Sigmoid colon (tissue), 7 donors: Measurements from ENCODE around the gene PER2. TPM values are rescaled to one million over a fixed set of nuclear protein-coding genes. Genes with fewer than 3 reads are reported as not detected.

Source experiments
- DNase-seq: peaks from one replicate; pipeline ENCODE4 v3.0.0-alpha.2; 2019
- H3K27ac ChIP-seq, 4 donors: fragments of 200-600 bp; sonication (generic); one replicate each; pipeline ENCODE4 v1.5.1; 2016 to 2019; ENCODE audit warnings: mild to moderate bottlenecking in 1 of 4
- H3K27me3 ChIP-seq, 3 donors: fragments of 200-600 bp; sonication (generic); one replicate each; pipeline ENCODE4 v1.5.1; 2019; ENCODE audit warnings: mild to moderate bottlenecking in 1 of 3
- H3K36me3 ChIP-seq, 4 donors: fragments of 200-600 bp; sonication (generic); one replicate each; pipeline ENCODE4 v1.5.1; 2016 to 2019
- H3K4me1 ChIP-seq, 4 donors: fragments of 200-600 bp; sonication (generic); one replicate each; pipeline ENCODE4 v1.5.1; 2017 to 2019
- H3K4me3 ChIP-seq, 4 donors: fragments of 200-600 bp; sonication (generic); one replicate each; pipeline ENCODE4 v1.5.1; 2017 to 2019; ENCODE audit warnings: mild to moderate bottlenecking in 2 of 4, moderate library complexity in 1 of 4
- H3K9me3 ChIP-seq, 4 donors: fragments of 200-600 bp in 3 of 4; sonication (generic) in 3 of 4; one replicate each; pipeline versions ENCODE4 v1.5.1 to v1.6.1; 2013 to 2019
- EP300 ChIP-seq, 4 donors: sonication (generic); formaldehyde crosslinking; IDR thresholded peaks; one replicate each; pipeline ENCODE4 v1.6.1; 2017; ENCODE audit warnings: antibody characterized with exemption in 4 of 4
- POLR2A ChIP-seq, 2 donors: fragments of 450-650 bp; IDR thresholded peaks; one replicate each; pipeline ENCODE4 v1.6.1; 2016; ENCODE audit warnings: antibody characterized with exemption in 2 of 2, mild to moderate bottlenecking in 2 of 2, moderate library complexity in 2 of 2
- POLR2AphosphoS5 ChIP-seq, 4 donors: sonication (generic); formaldehyde crosslinking; IDR thresholded peaks; one replicate each; pipeline ENCODE4 v1.6.1; 2017; ENCODE audit warnings: antibody characterized with exemption in 4 of 4
- WGBS, 2 donors: extraction: QIAGEN DNeasy Blood & Tissue Kit; methylation state at CpG; one replicate each; pipeline ENCODE4 v1.1.7; 2013; 5-methylcytosine and 5-hydroxymethylcytosine counted together
- intact Hi-C: fragments of 100-400 bp; cut with DNase I; formaldehyde crosslinking; loops from one replicate; pipeline ENCODE4 v1.15.1; 2023
- polyA plus RNA-seq, 3 donors: library from polyadenylated mRNA; stranded (reverse); fragments of 200-250 nt; gene quantifications; one replicate each; pipeline ENCODE4 v1.2.3, GENCODE V29; 2013
- total RNA-seq, 4 donors: library from RNA; depleted of rRNA; stranded (reverse); fragments of >200 nt; gene quantifications; one replicate each; pipeline ENCODE4 v1.1.0, GENCODE V29; 2016
- TF ChIP-seq, protein P1 (sequence below), 4 experiments: fragments of 450-650 bp in 3 of 4; fragments of 200-600 bp in 1 of 4; IDR thresholded peaks; one replicate each; pipeline ENCODE4 v1.5.1; 2016 to 2019; ENCODE audit warnings: antibody characterized with exemption in 4 of 4, mild to moderate bottlenecking in 3 of 4, moderate library complexity in 2 of 4
- donor health status: healthy with polysubstance abuse.
- donor health status: Bipolar disorder and iron deficiency.
- donor health status: healthy.

The PER2 gene
- total and polyA plus RNA-seq, 7 donors: 3.7 to 11.8 (median 7.7) TPM

DNA sequence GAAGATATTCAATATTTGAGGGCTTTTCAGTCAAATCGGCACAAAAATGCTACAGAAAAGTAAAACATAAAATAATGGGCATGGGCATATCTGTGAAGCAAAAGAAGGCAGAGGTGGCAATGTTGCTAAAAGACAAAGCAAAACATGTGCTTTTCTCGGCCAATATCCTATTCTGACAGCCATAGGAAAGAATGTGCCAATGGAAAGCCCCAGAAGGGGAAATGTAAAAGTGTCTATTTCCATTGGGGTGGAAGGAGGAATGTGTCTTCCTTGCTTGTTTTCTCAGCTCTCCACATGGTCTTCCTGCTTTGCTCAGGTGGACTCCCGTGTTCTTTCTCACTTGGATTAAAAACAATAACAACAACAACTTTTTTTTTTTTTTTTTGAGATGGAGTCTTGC lies 13.7 kb upstream of the PER2 start:
- TF ChIP-seq, protein P1, sequence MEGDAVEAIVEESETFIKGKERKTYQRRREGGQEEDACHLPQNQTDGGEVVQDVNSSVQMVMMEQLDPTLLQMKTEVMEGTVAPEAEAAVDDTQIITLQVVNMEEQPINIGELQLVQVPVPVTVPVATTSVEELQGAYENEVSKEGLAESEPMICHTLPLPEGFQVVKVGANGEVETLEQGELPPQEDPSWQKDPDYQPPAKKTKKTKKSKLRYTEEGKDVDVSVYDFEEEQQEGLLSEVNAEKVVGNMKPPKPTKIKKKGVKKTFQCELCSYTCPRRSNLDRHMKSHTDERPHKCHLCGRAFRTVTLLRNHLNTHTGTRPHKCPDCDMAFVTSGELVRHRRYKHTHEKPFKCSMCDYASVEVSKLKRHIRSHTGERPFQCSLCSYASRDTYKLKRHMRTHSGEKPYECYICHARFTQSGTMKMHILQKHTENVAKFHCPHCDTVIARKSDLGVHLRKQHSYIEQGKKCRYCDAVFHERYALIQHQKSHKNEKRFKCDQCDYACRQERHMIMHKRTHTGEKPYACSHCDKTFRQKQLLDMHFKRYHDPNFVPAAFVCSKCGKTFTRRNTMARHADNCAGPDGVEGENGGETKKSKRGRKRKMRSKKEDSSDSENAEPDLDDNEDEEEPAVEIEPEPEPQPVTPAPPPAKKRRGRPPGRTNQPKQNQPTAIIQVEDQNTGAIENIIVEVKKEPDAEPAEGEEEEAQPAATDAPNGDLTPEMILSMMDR (IDR thresholded peaks at IDR 0.05): no peak
- TF ChIP-seq EP300 (IDR thresholded peaks at IDR 0.05): no peak
- TF ChIP-seq POLR2AphosphoS5 (IDR thresholded peaks at IDR 0.05): no peak
- TF ChIP-seq POLR2A (IDR thresholded peaks at IDR 0.05): no peak
- no peak overlapping the region for H3K27ac ChIP-seq
- no peak for DNase-seq
- intact Hi-C loops: no loop called here
- WGBS, 2 donors: 86 to 89% methylated on average over 3 of the region's 3 CpGs
- no peaks in the 10 kb centered on the region for H3K36me3 ChIP-seq
- H3K4me1 ChIP-seq: peaks cover 0 to 11% (median 9%) of the 10 kb centered on the region in 4 donors
- H3K4me3 ChIP-seq: no peak overlapping the region
- H3K9me3 ChIP-seq: no peaks in the 10 kb centered on the region
- H3K27me3 ChIP-seq: peaks cover 0 to under 1% (median 0%) of the 10 kb centered on the region in 3 donors

DNA sequence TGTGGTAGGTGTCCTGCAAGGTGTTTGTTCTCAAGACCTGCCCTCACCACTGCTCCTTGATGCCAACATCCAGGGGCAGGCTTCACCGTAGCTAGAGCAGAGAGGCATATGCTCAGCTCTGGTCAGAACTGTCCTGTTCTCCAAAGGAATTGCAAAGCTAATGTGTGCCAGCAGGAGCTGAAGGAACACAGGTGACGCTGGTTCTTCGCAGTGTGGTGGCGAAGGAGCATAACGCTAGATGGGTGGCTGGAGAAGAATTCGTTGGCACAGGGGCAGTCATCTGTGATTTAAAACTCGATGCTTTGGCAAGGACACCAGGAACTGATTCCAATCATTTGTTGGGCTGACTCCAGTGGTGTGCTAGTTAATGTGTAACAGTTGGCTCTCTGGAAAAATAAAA lies 11.4 kb upstream of the PER2 start:
- Histone ChIP-seq H3K9me3 (no peaks in the 10 kb centered on the region), H3K36me3 (no peaks in the 10 kb centered on the region), H3K27ac (no peak overlapping the region), H3K4me3 (no peak overlapping the region), H3K27me3 (peaks cover 0 to 6% (median 0%) of the 10 kb centered on the region in 3 donors), H3K4me1 (peaks cover 0 to 11% (median 9%) of the 10 kb centered on the region in 4 donors)
- intact Hi-C loops: no loop called here
- peak; percentile 54 for DNase-seq
- TF ChIP-seq POLR2A (IDR thresholded peaks at IDR 0.05) (no peak), POLR2AphosphoS5 (IDR thresholded peaks at IDR 0.05) (no peak), EP300 (IDR thresholded peaks at IDR 0.05) (no peak)
- TF ChIP-seq, protein P1 (IDR thresholded peaks at IDR 0.05): no peak
- WGBS, 2 donors: 20 to 57% methylated on average over 7 of the region's 7 CpGs

DNA sequence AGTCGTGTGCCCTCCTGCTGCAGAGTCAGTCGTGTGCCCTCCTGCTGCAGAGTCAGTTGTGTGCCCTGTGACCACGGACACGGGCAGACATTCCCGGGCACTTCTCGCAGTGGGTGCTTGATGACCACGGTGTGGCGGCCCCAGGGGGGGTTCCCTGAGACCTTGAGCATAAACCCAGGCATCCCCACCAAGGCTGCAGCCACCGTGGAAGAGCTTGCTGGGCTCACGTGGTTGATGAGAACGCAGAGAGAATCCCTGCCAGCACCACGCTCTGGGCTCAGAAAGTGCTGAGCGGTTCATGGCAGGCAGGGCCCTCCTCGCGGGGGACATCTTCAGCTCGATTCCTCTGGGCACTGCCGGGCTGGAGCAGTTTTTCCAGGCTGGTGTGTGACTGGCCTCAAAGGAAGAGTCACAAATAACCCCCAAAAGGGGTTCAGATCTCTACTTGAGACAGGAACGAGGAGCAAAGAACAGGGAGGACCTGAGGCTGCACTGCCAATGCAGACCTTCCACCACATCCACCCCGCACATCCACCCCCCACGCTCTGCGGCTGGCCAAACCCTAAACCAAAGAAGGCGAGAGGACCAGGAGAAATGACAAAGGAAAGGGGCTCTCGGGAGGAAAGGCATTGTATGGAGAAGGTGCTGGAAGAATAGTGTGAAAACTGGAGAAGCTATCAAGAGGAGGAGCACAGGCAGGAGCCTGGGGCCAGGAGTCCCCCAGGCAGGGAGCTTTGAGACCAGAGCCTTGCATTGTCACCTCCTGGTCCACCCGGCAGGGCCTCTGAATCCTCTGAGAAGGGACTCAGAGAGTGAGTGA lies 8.4 kb upstream of the PER2 start:
- Histone ChIP-seq H3K36me3 (no peaks in the 10 kb centered on the region), H3K9me3 (no peaks in the 10 kb centered on the region), H3K27me3 (peaks cover 0 to 6% (median 0%) of the 10 kb centered on the region in 3 donors), H3K27ac (no peak overlapping the region), H3K4me1 (peaks cover 0 to 11% (median 9%) of the 10 kb centered on the region in 4 donors), H3K4me3 (no peak overlapping the region)
- WGBS, 2 donors: 85 to 87% methylated on average over 24 of the region's 24 CpGs
- TF ChIP-seq POLR2AphosphoS5 (IDR thresholded peaks at IDR 0.05) (no peak), EP300 (IDR thresholded peaks at IDR 0.05) (no peak), POLR2A (IDR thresholded peaks at IDR 0.05) (no peak)
- TF ChIP-seq, protein P1 (IDR thresholded peaks at IDR 0.05): no peak
- intact Hi-C loops: no loop called here
- DNase-seq: peak; percentile 56

DNA sequence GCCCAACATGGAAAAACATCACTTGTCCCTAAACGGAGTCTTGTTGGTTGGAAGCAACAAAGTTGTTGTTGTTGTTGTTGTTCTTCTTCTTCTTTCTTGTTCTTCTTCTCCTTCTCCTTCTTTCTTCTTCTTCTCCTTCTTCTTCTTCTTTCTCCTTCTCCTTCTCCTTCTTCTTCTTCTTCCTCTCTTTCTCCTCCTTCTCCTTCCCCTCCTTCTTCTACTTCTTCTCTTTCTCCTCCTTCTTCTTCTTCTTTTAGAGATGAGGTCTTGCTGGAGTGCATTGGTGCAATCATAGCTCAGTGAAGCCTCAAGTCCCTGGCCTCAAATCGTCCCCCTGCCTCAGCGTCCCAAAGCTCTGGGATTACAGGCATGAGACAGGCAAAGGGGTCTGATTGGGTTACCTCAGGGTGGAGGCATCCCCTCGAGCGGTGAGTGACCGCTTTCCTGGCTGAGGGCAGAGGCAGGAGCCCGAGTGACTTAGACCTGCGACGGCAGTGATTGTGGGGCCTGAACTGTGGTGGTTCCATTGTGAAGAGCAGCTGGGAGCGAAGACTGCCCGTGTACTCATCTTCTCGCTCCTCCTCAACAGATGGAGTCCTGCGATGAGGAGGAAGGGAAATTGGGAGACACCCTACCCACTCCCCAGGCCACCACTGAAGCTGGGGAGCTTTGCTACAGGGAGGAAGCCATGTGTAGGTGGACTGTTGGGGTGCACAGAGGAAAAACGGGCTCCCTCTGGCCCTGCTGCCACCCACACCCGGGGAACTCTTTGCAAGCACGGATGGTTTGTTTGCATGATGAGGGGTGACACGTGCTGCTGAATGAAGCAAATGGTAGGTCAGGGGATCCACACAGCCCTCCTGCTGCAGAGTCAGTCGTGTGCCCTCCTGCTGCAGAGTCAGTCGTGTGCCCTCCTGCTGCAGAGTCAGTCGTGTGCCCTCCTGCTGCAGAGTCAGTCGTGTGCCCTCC lies 7.0 kb upstream of the PER2 start:
- Histone ChIP-seq H3K36me3 (no peaks in the 10 kb centered on the region), H3K27ac (no peak overlapping the region), H3K9me3 (no peaks in the 10 kb centered on the region), H3K27me3 (peaks cover 0 to 6% (median 0%) of the 10 kb centered on the region in 3 donors), H3K4me1 (peaks cover 0 to 9% (median 8%) of the 10 kb centered on the region in 4 donors), H3K4me3 (no peak overlapping the region)
- WGBS, 2 donors: 81 to 85% methylated on average over 20 of the region's 21 CpGs
- TF ChIP-seq EP300 (IDR thresholded peaks at IDR 0.05) (no peak), POLR2AphosphoS5 (IDR thresholded peaks at IDR 0.05) (no peak), POLR2A (IDR thresholded peaks at IDR 0.05) (no peak)
- TF ChIP-seq, protein P1 (IDR thresholded peaks at IDR 0.05): no peak
- intact Hi-C loops: no loop called here
- peak; percentile 25 for DNase-seq
